C1 segment of cervical spinal cord (tissue), 14 donors: Measurements from ENCODE around the gene TRABD2B.

Experiments
- DNase-seq, 14 donors: peaks; one replicate each; lab custom pipeline; 2025; lab: John Stamatoyannopoulos, UW

TRABD2B gene

DNA sequence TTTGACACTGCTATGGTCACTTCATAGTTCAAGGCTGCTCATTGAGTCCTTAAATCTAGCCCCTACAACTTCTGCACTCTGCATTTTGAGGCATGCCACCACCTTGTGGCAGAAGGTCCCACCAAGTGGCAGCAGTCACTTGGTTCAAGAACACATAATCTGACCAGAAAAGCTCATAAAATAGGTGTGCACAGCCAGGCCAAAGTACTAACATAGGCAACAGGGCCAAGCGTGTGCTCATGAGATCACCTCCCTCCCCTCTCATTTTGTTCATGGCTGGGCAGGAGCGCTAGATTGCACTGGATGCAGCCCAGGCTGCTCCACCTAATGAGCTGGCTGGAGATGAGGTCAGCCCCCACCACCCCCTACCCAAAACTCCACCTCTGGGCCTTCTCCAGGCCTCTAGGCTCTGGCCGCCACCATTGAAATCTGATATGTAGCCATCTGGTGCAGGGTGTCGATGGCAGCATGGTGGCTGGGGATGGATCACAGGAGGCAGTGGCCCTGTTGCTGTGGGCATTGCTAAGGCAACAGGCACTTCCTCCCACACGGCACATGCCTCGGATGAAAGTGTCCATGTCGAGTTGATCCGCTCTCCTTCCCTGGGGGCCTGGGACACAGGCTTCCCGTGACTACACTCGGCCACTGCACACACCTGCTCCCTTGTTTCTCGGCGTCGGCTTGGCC, 193.2 kb downstream of the TRABD2B start:
- DNase-seq = no peak

GRCh38 chr1:47797575-47797974, 199.6 kb downstream of the TRABD2B start:
- no peak for DNase-seq

DNA sequence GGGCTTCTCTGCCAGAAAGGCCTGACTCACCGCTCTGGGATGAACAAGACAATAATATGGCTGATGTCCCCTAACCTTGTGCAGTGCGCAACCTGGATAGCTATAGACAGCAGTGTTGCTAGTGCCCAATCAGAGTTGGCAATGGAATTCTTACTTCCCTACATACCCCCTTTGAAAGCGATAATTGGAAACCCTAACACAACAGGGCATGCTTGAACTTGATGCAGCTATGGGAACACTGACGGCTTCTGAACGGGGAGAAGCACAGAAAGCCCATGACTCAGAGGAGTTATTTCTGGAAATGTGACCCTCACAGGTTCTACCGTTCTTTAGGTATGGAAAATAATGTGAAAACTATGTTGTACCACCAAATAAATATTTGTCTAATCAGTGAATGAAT, 200.6 kb downstream of the TRABD2B start:
- DNase-seq = no peak

- DNase-seq = no peak
Observed at GRCh38 chr1:47795102-47795501, 202.1 kb downstream of the TRABD2B start.

- DNase-seq = no peak
Observed at GRCh38 chr1:47794530-47794929, 202.7 kb downstream of the TRABD2B start.

DNA sequence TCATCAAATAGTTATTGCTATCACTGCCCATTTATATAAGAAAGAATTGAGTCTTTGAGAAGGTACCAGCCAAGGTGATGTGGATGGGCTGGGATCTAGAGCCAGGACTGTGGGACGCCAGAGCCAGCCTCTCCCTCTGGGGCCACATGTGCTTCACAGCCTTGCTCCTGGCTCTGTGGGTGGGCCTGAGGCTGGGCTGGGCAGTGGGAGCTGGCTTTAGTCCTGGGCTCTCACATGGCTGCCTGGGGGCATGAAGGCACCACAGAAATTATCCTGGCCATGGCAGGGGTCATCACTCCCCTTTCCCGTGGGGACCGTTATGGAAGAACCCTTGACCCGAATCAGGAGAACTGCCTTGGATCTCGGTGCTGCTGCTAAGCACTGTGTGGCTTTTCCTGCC, 203.1 kb downstream of the TRABD2B start:
- no peak for DNase-seq

DNA sequence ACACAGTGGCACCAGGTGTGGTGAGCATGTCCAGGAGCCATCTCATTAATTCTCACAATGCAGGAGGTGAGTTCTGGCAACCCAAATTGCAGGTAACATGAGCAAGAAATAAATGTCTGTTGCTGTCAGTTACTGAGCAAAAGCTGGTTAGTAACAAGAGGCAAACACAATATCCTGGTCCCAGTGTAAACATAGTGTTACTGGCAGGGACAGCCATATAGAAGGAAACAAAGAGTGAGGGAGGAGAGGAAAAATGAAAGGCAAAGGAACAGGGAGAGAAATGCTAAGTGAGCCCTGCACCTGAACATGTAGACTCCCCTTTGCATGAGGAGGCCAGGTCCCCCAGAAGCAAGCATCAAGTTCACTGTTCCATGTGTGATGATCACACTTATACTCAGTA, 203.6 kb downstream of the TRABD2B start:
- no peak for DNase-seq

- DNase-seq = no peak
Observed at GRCh38 chr1:47792779-47793178, 204.4 kb downstream of the TRABD2B start.

GRCh38 chr1:47791879-47792608, 205.1 kb downstream of the TRABD2B start:
- DNase-seq = no peak

GRCh38 chr1:47788761-47789160, 208.4 kb downstream of the TRABD2B start:
- no peak for DNase-seq

DNA sequence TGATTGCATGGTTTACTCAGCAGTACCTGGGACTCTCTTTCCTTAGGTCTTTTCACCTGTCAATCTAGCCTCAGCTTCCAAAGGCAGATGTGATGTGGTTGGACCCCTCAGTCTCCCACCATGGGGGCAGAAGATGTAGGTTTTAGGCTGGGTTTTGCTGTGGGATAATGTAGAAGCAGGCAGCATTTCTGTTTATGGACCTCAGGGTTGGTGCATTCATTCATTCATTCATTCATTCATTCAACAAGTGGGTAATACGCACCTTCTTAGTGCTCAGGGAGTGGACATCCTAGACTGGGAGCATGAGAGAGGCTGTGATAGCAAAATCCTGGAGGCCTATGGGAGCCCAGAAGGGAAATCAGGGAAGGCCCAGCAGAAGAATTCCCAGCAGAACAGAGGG, 209.6 kb downstream of the TRABD2B start:
- no peak for DNase-seq

GRCh38 chr1:47786316-47786715, 210.9 kb downstream of the TRABD2B start:
- DNase-seq = no peak

DNA sequence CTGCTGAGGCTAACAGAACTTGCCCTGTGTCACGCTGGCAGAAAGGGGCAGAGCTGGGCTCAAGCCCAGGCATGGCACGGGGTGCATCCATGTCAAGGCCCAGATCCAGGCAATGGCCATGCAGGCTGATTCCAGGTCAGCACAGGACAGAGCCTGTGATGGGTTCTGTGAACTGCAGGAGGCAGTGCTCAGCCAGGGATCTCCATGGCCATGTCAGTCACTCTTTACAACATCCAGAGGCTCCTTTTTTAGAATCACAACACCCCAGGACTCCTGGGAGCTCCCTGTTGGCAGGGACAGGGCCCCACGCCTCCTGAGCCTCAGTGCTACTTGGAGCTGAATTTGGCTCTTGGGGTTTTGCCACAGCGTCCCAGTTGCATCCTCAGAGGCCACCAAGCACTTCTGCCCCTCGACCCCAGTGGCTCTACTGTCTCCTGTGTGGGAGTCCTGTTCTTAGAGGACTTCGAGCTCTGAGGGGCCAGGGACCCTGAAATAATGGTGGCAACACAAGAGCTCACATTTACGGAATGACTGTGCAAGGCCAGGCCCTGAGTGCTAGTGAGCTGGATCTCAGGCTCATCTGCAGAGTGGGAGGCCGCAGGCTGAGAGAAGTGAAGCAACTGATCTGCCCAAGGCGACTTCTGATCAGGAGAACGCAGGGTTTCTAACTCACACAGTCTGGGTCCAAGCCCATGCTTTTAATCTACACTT, 211.5 kb downstream of the TRABD2B start:
- DNase-seq = peak in 1 of 14 donors; percentile 63

GRCh38 chr1:47785118-47785517, 212.1 kb downstream of the TRABD2B start:
- no peak for DNase-seq

- DNase-seq = no peak
Observed at GRCh38 chr1:47784497-47784822, 212.7 kb downstream of the TRABD2B start.

GRCh38 chr1:47783638-47784496, 213.3 kb downstream of the TRABD2B start:
- DNase-seq = no peak

DNA sequence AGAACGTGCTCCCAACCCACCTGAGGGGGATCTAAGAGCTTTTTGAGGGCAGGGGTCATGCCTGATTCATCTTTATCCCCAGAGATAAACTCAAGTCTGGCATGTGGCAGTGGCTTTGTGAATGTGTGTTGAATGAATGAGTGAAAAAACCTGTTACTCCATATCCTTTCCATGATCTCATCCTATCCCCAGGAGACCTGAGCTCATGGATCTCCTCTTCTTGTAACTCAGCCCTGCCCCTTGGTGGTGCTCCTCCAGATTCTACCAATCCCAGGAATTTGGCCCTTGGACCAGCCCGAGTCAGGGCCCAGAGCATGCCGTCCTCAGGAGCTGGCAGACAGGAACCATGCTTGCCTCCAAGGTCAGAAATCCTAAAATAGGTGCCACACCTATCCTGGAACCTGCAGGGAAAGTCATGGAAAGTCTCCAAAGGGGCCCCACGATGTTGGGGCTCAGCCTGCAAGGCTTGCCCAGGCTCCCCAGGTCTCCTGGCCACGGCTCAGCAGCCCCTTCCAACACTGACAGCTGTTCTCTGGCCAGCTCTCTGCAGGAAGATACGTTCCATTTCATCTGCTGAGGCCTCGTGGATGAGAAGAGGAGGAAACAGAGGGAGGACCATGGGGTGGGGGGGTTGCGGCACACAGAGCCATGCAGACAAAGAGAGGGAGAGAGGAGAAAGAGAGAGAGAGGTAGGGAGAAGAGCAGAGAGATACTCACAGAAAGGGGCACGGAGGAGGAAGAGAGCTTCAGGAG, 214.6 kb downstream of the TRABD2B start:
- DNase-seq = peak in 1 of 14 donors; percentile 36

- peak in 4 of 14 donors; percentile 6 to 27 (median 18) for DNase-seq
Observed at GRCh38 chr1:47781171-47781959, 215.8 kb downstream of the TRABD2B start.

DNA sequence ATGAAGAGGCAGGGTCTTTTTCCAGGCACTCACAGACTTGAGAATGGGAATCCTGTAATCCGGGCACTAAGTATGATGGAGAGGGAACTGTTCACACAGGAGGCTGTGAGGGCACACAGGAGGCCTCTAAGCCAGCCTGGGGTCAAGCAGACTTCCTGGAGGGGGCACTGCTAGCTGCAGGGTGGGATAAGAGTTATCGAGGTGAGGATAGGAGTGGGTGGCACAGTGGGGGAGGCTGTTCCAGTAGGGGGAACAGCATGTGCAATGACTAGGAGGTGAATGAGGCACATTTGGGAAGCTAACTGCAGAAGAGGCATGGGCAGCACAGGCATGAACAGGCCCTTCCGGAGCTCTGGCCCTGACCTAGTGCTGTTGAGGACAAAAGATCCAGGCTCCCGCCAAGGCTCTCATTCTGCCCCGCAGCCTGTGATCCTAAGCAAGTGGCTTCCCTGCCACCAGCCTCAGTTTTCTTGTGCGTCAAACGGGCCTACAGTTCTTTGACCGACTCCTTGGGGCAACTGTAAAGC, 216.7 kb downstream of the TRABD2B start:
- no peak for DNase-seq

DNA sequence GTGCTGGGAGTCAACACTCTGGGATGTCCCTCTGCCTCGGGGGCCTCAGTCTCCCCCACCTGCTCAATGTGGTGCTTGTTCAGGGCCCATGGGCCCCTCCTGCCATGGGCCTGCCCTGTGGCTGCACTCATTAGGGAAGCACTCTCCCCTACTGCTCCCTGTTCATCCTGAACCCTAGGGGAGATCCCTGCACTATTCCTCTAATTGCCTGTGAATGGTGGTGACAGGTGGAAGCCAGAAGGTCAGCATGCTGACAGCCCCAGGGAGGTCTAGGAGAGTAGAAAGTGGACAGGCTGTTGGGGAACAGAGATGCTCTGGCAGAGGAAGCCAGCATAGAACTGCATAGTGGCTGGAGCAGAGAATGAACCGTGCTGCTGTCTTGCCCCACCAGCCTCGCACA, 217.6 kb downstream of the TRABD2B start:
- no peak for DNase-seq
